ENCODE data around the gene CHPF2. TPM values are rescaled to one million over a fixed set of nuclear protein-coding genes. Genes with fewer than 3 reads are reported as not detected.

CHPF2 gene
- total and polyA plus RNA-seq, 9 donors: 8.4 to 36.2 (median 27.9) TPM

GRCh38 chr7:151239837-151240459, 7.7 kb downstream of the CHPF2 start:
- TF ChIP-seq EP300 (IDR thresholded peaks at IDR 0.05) (no peak), CTCF (IDR thresholded peaks at IDR 0.05) (no peak), POLR2A (IDR thresholded peaks at IDR 0.05) (no peak)
- H3K27ac ChIP-seq: no peak overlapping the region
- no peaks in the 10 kb centered on the region for H3K9me3 ChIP-seq
- H3K4me3 ChIP-seq: no peak overlapping the region
- H3K36me3 ChIP-seq: no peaks in the 10 kb centered on the region
- H3K27me3 ChIP-seq: no peaks in the 10 kb centered on the region
- DNase-seq: peak in 1 of 5 donors; percentile 35
- intact Hi-C loops (cut with DNase I): loop anchor here in 1 of 4 donors (5.0 kb wide), 1 partner anchor 1993 kb away; no protein-coding TSS in a partner anchor
- 39 to 50% (median 48%) methylated on average over 11 of the region's 11 CpGs for WGBS, 3 donors
- peaks cover 4% of the 10 kb centered on the region for H3K4me1 ChIP-seq (ENCODE audit: insufficient read depth)

- Histone ChIP-seq H3K4me1 (ENCODE audit: insufficient read depth) (peaks cover 4% of the 10 kb centered on the region), H3K36me3 (no peaks in the 10 kb centered on the region), H3K27ac (no peak overlapping the region), H3K27me3 (no peaks in the 10 kb centered on the region), H3K9me3 (no peaks in the 10 kb centered on the region), H3K4me3 (no peak overlapping the region)
- no peak for DNase-seq
- intact Hi-C loops (cut with DNase I): loop anchor here in 1 of 4 donors (5.0 kb wide), 1 partner anchor 1993 kb away; no protein-coding TSS in a partner anchor
- WGBS, 3 donors: 69 to 74% (median 71%) methylated on average over 4 of the region's 4 CpGs
- TF ChIP-seq EP300 (IDR thresholded peaks at IDR 0.05) (no peak), CTCF (IDR thresholded peaks at IDR 0.05) (no peak), POLR2A (IDR thresholded peaks at IDR 0.05) (no peak)
Measured at GRCh38 chr7:151240536-151240935, 8.3 kb downstream of the CHPF2 start.

- Histone ChIP-seq H3K36me3 (no peaks in the 10 kb centered on the region), H3K9me3 (no peaks in the 10 kb centered on the region), H3K4me3 (no peak overlapping the region), H3K27me3 (no peaks in the 10 kb centered on the region), H3K4me1 (ENCODE audit: insufficient read depth) (peaks cover 7% of the 10 kb centered on the region), H3K27ac (no peak overlapping the region)
- intact Hi-C loops (cut with DNase I): loop anchor here in 1 of 4 donors (5.0 kb wide), 1 partner anchor 1994 kb away; no protein-coding TSS in a partner anchor
- WGBS, 3 donors: 79 to 87% (median 86%) methylated on average over 7 of the region's 7 CpGs
- no peak for TF ChIP-seq POLR2A (IDR thresholded peaks at IDR 0.05)
- TF ChIP-seq EP300 (IDR thresholded peaks at IDR 0.05): no peak
- TF ChIP-seq CTCF (IDR thresholded peaks at IDR 0.05): no peak
- DNase-seq: peak in 1 of 5 donors; percentile 31
Measured at GRCh38 chr7:151240942-151241754, 8.9 kb downstream of the CHPF2 start.

GRCh38 chr7:151241755-151242096, 9.4 kb downstream of the CHPF2 start:
- intact Hi-C loops (cut with DNase I): loop anchor here in 1 of 4 donors (5.0 kb wide), 1 partner anchor 1994 kb away; no protein-coding TSS in a partner anchor
- TF ChIP-seq POLR2A (IDR thresholded peaks at IDR 0.05): no peak

More at GRCh38 chr7:151241755-151242096, 9.4 kb downstream of the CHPF2 start:
- 87 to 90% (median 89%) methylated on average over 9 of the region's 9 CpGs for WGBS, 3 donors
- no peak overlapping the region for H3K27ac ChIP-seq
- H3K4me3 ChIP-seq: no peak overlapping the region
- no peaks in the 10 kb centered on the region for H3K9me3 ChIP-seq
- peaks cover 8% of the 10 kb centered on the region for H3K4me1 ChIP-seq (ENCODE audit: insufficient read depth)
- DNase-seq: peak in 1 of 5 donors; percentile 37
- H3K36me3 ChIP-seq: no peaks in the 10 kb centered on the region
- H3K27me3 ChIP-seq: no peaks in the 10 kb centered on the region
